B cell (primary cell): ENCODE results near the gene TTK. TPM values are rescaled to one million over a fixed set of nuclear protein-coding genes. Genes with fewer than 3 reads are reported as not detected.

Experiments used
- ATAC-seq: fragments of 200-7000 bp; cut with Tn5 transposase; one replicate; pipeline ENCODE4 v1.10.0; 2021; ENCODE audit warnings: low read depth, mild to moderate bottlenecking, moderate number of reproducible peaks, moderate library complexity
- CTCF ChIA-PET: fragments of 350-600 bp; sonication (Branson Sonifier 250); formaldehyde crosslinking; loops from one replicate; lab custom pipeline; 2021; ENCODE audit warnings: antibody characterized with exemption, inconsistent platforms; lab: Charles Lee
- POLR2A ChIA-PET: fragments of 350-600 bp; sonication (Branson Sonifier 250); formaldehyde crosslinking; loops from one replicate; lab custom pipeline; 2021; ENCODE audit warnings: antibody characterized with exemption; lab: Charles Lee
- DNase-seq: peaks from one replicate; pipeline ENCODE4 v3.0.0; 2013
- H2AFZ ChIP-seq: 2 replicates; pipeline ENCODE4 v1.6.1; 2012; ENCODE audit warnings: mild to moderate bottlenecking, low read depth, low read length; ENCODE audit not compliant: insufficient read depth, poor library complexity, severe bottlenecking
- H3K27ac ChIP-seq, 2 donors: 1 replicate in 1 of 2; 2 replicates in 1 of 2; pipeline ENCODE4 v1.5.1; 2012 to 2013; ENCODE audit warnings: low read length in 2 of 2, mild to moderate bottlenecking in 2 of 2, moderate library complexity in 1 of 2
- H3K27me3 ChIP-seq, 4 experiments: fragments of 200-600 bp in 1 of 4; sonication (generic) in 1 of 4; replicated peaks in 1 of 4; 1 replicate in 2 of 4; 2 replicates in 2 of 4; pipeline versions ENCODE4 v1.6.1 to v1.7.0; 2013 to 2016; ENCODE audit warnings: low read length in 3 of 4, mild to moderate bottlenecking in 2 of 4, mixed read lengths in 1 of 4, moderate library complexity in 1 of 4; ENCODE audit not compliant: insufficient read depth in 4 of 4, control insufficient read depth in 3 of 4; ENCODE audit errors: control extremely low read depth in 1 of 4
- H3K36me3 ChIP-seq, 2 experiments: replicated peaks in 1 of 2; 1 replicate in 1 of 2; 2 replicates in 1 of 2; pipeline versions ENCODE4 v1.6.1 to v1.7.1; 2013; ENCODE audit warnings: low read length in 1 of 2; ENCODE audit not compliant: insufficient read depth in 2 of 2, control insufficient read depth in 1 of 2; ENCODE audit errors: control extremely low read depth in 1 of 2, extremely low read depth in 1 of 2
- H3K4me1 ChIP-seq, 2 donors: fragments of 200-600 bp in 1 of 2; sonication (generic) in 1 of 2; 1 replicate in 1 of 2; 2 replicates in 1 of 2; pipeline versions ENCODE4 v1.5.1 to v1.6.1; 2013 to 2017; ENCODE audit warnings: low read length in 2 of 2; ENCODE audit not compliant: control insufficient read depth in 2 of 2, insufficient read depth in 2 of 2
- H3K4me2 ChIP-seq: replicated peaks from 2 replicates; pipeline ENCODE3; 2012; ENCODE audit warnings: mild to moderate bottlenecking, low read depth, low read length; ENCODE audit not compliant: poor library complexity, severe bottlenecking
- H3K4me3 ChIP-seq, 5 experiments: fragments of 200-600 bp in 1 of 5; sonication (generic) in 1 of 5; 1 replicate in 3 of 5; 2 replicates in 2 of 5; pipeline versions ENCODE4 v1.5.1 to v1.7.0; 2011 to 2016; ENCODE audit warnings: low read length in 4 of 5, mild to moderate bottlenecking in 4 of 5, low read depth in 2 of 5, control low read depth in 1 of 5, moderate library complexity in 1 of 5; ENCODE audit not compliant: insufficient read depth in 1 of 5; ENCODE audit errors: control extremely low read depth in 1 of 5, extremely low read depth in 1 of 5
- H3K79me2 ChIP-seq: fragments of 200-600 bp; sonication (generic); one replicate; pipeline ENCODE4 v1.6.0; 2016; ENCODE audit warnings: low read length; ENCODE audit not compliant: control insufficient read depth, insufficient read depth
- H3K9ac ChIP-seq: fragments of 200-600 bp; sonication (generic); 2 replicates; pipeline ENCODE4 v1.6.1; 2017; ENCODE audit warnings: mild to moderate bottlenecking, low read length, moderate library complexity
- H3K9me3 ChIP-seq, 3 donors: one replicate each; pipeline versions ENCODE4 v1.6.1 to v1.7.1; 2013; ENCODE audit warnings: low read length in 2 of 3; ENCODE audit not compliant: control insufficient read depth in 2 of 3, insufficient read depth in 1 of 3; ENCODE audit errors: control extremely low read depth in 1 of 3
- H4K20me1 ChIP-seq: 2 replicates; pipeline ENCODE4 v1.6.0; 2012; ENCODE audit warnings: mild to moderate bottlenecking, low read length; ENCODE audit not compliant: insufficient read depth, control insufficient read depth, poor library complexity, severe bottlenecking
- H3K27ac Mint-ChIP-seq: one replicate; pipeline ENCODE4 v1.8.0; 2021; ENCODE audit warnings: mixed read lengths
- H3K27me3 Mint-ChIP-seq: one replicate; pipeline ENCODE4 v1.8.0; 2021; ENCODE audit warnings: mixed read lengths
- H3K4me1 Mint-ChIP-seq: one replicate; pipeline ENCODE4 v1.8.0; 2021; ENCODE audit warnings: mixed read lengths
- H3K4me3 Mint-ChIP-seq: one replicate; pipeline ENCODE4 v1.8.0; 2021; ENCODE audit warnings: mixed read lengths
- H3K9me3 Mint-ChIP-seq: one replicate; pipeline ENCODE4 v1.8.0; 2022; ENCODE audit warnings: mixed read lengths; ENCODE audit not compliant: insufficient read depth
- EZH2 ChIP-seq: IDR thresholded peaks from 2 replicates; pipeline ENCODE4 v1.6.1; 2012; ENCODE audit warnings: borderline replicate concordance, low read depth, mild to moderate bottlenecking, moderate library complexity, low read length; ENCODE audit not compliant: insufficient read depth, poor library complexity, severe bottlenecking
- WGBS: methylation state at CpG from one replicate; pipeline ENCODE4 v1.1.5; 2013; ENCODE audit warnings: missing lambda C conversion rate; ENCODE audit not compliant: insufficient coverage; 5-methylcytosine and 5-hydroxymethylcytosine counted together
- intact Hi-C: fragments of 100-400 bp; cut with micrococcal nuclease; formaldehyde crosslinking; loops from one replicate; pipeline ENCODE4 v1.10.0; 2022
- polyA plus RNA-seq: library from polyadenylated mRNA; depleted of rRNA; stranded (reverse); fragments of >200 nt; gene quantifications from 2 replicates; pipeline ENCODE4 v1.2.3, GENCODE V29; 2012
- total RNA-seq, 2 donors: library from RNA; stranded (reverse); fragments of 120-200 nt in 1 of 2; gene quantifications; 1 replicate in 1 of 2; 2 replicates in 1 of 2; pipeline versions ENCODE4 v1.2.3 to v1.2.4, GENCODE V29; 2013 to 2022
- TF ChIP-seq, protein P1 (sequence below): fragments of 200-600 bp; IDR thresholded peaks from one replicate; pipeline ENCODE4 v1.8.0; 2022; ENCODE audit warnings: antibody characterized with exemption, mild to moderate bottlenecking

TTK gene
- total and polyA plus RNA-seq, 2 donors (not counting 1 experiment from before 2014, with no cell fraction given) = 0.25 to 0.84 TPM

DNA sequence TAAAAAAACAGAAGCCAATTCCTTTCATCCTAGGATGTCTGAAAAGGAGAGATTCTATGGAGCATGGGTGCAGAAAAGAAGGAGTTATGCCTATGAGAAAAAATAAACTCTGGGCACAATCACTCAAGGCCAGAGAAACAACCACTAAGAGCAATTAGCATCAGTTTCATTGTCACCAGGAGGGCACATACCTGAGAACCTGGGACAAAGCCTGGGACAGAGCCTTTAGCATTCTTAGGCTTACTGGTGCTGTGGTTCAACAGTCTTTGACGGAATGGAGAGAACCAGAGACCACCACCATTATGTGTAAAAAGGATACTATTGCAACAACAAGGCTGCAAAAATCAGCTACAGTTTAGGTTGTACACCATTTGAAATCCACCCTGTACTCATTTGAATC, 72.6 kb downstream of the TTK start:
- no peak overlapping the region for H3K4me3 ChIP-seq
- CTCF ChIA-PET = no interaction called here
- DNase-seq (no peak), ATAC-seq (no peak)
- no peak overlapping the region for H2AFZ ChIP-seq
- no peaks in the 10 kb centered on the region for H3K9me3 Mint-ChIP-seq
- TF ChIP-seq EZH2 = no peak
- TF ChIP-seq, protein P1, sequence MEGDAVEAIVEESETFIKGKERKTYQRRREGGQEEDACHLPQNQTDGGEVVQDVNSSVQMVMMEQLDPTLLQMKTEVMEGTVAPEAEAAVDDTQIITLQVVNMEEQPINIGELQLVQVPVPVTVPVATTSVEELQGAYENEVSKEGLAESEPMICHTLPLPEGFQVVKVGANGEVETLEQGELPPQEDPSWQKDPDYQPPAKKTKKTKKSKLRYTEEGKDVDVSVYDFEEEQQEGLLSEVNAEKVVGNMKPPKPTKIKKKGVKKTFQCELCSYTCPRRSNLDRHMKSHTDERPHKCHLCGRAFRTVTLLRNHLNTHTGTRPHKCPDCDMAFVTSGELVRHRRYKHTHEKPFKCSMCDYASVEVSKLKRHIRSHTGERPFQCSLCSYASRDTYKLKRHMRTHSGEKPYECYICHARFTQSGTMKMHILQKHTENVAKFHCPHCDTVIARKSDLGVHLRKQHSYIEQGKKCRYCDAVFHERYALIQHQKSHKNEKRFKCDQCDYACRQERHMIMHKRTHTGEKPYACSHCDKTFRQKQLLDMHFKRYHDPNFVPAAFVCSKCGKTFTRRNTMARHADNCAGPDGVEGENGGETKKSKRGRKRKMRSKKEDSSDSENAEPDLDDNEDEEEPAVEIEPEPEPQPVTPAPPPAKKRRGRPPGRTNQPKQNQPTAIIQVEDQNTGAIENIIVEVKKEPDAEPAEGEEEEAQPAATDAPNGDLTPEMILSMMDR = no peak
- no peaks in the 10 kb centered on the region for H3K36me3 ChIP-seq
- no peaks in the 10 kb centered on the region for H3K4me1 ChIP-seq
- no peaks in the 10 kb centered on the region for H3K79me2 ChIP-seq
- no peak overlapping the region for H3K9ac ChIP-seq
- H3K4me2 ChIP-seq = no peak overlapping the region
- H3K9me3 ChIP-seq = peaks cover 0 to 2% (median 0%) of the 10 kb centered on the region in 3 donors
- no peaks in the 10 kb centered on the region for H4K20me1 ChIP-seq
- peaks cover 11% of the 10 kb centered on the region for H3K27me3 Mint-ChIP-seq
- no CpG with 5 or more reads among the region's 1 CpG for WGBS
- POLR2A ChIA-PET = no interaction called here
- no peak overlapping the region for H3K4me3 Mint-ChIP-seq
- H3K27ac Mint-ChIP-seq = no peak overlapping the region
- H3K27ac ChIP-seq = no peak overlapping the region
- intact Hi-C loops = no loop called here
- no peaks in the 10 kb centered on the region for H3K4me1 Mint-ChIP-seq
- peaks cover 0 to 3% (median under 1%) of the 10 kb centered on the region in 4 experiments for H3K27me3 ChIP-seq

DNA sequence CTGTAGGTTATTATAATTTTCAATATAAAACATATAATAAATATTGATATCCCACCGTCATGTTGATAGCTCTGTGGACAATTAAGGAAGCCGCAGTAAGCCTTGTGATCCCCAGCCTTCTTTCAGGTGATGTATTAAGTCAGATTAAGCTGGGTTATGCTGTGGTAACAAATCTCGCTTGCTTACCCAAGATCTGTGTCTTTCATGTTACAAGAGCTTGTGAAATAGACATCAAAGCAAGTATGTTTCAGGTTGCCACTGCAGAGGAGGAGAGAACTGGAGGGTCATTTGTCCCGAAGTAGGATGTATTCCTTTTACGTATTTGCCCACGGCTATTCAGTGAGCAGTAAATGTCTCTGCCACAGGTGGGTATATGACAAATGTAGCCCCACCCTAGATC, 84.2 kb downstream of the TTK start:
- no peak overlapping the region for H3K27ac ChIP-seq
- peaks cover 27% of the 10 kb centered on the region for H3K27me3 Mint-ChIP-seq
- H3K9me3 ChIP-seq = no peaks in the 10 kb centered on the region
- H3K9ac ChIP-seq = no peak overlapping the region
- WGBS = 100% methylated on average over 4 of the region's 6 CpGs
- CTCF ChIA-PET = interaction anchor here (2.5 kb wide), 1 partner anchor 139 kb away, joined by 9 read pairs; no protein-coding TSS in a partner anchor
- no peak overlapping the region for H3K4me3 ChIP-seq
- no peak overlapping the region for H3K4me3 Mint-ChIP-seq
- DNase-seq (no peak), ATAC-seq (no peak)
- no peak overlapping the region for H3K27ac Mint-ChIP-seq
- POLR2A ChIA-PET = no interaction called here
- H3K4me2 ChIP-seq = no peak overlapping the region
- no peaks in the 10 kb centered on the region for H3K9me3 Mint-ChIP-seq
- no peaks in the 10 kb centered on the region for H3K79me2 ChIP-seq
- no peaks in the 10 kb centered on the region for H3K36me3 ChIP-seq
- H3K4me1 ChIP-seq = no peaks in the 10 kb centered on the region
- no peaks in the 10 kb centered on the region for H4K20me1 ChIP-seq
- peaks cover 0 to 2% (median 0%) of the 10 kb centered on the region in 4 experiments for H3K27me3 ChIP-seq
- no peaks in the 10 kb centered on the region for H3K4me1 Mint-ChIP-seq
- TF ChIP-seq EZH2 = no peak
- TF ChIP-seq, protein P1 = no peak
- H2AFZ ChIP-seq = no peak overlapping the region
- intact Hi-C loops = no loop called here
